ENCODE measurements around the gene SMAD5.

Gene SMAD5

GRCh38 chr5:136099870-136100269 lies 32.8 kb upstream of the SMAD5 start:
- Histone ChIP-seq H3K4me1 (ENCODE audit: control insufficient read depth, insufficient read depth, low read length) (peaks cover 9% of the 10 kb centered on the region), H3K36me3 (ENCODE audit: control insufficient read depth, insufficient read depth, low read length) (no peaks in the 10 kb centered on the region), H3K4me3 (ENCODE audit: low read length) (no peak overlapping the region), H3K27me3 (ENCODE audit: control insufficient read depth, insufficient read depth, low read length) (no peaks in the 10 kb centered on the region), H3K27ac (ENCODE audit: low read length) (no peak overlapping the region), H3K9me3 (ENCODE audit: control insufficient read depth, insufficient read depth, low read length) (no peaks in the 10 kb centered on the region)
- no peak for DNase-seq (ENCODE audit: low read depth, low spot score)
- no CpG with 5 or more reads among the region's 3 CpGs for WGBS (ENCODE audit: insufficient coverage, insufficient read length)

- Histone ChIP-seq H3K4me3 (ENCODE audit: low read length) (no peak overlapping the region), H3K4me1 (ENCODE audit: control insufficient read depth, insufficient read depth, low read length) (peaks cover 11% of the 10 kb centered on the region), H3K9me3 (ENCODE audit: control insufficient read depth, insufficient read depth, low read length) (no peaks in the 10 kb centered on the region), H3K36me3 (ENCODE audit: control insufficient read depth, insufficient read depth, low read length) (no peaks in the 10 kb centered on the region), H3K27ac (ENCODE audit: low read length) (no peak overlapping the region), H3K27me3 (ENCODE audit: control insufficient read depth, insufficient read depth, low read length) (no peaks in the 10 kb centered on the region)
- WGBS (ENCODE audit: insufficient coverage, insufficient read length), result no CpG with 5 or more reads among the region's 1 CpG
- DNase-seq (ENCODE audit: low read depth, low spot score), result no peak
Measured at GRCh38 chr5:136101884-136102283, 30.8 kb upstream of the SMAD5 start.

- H3K27ac ChIP-seq (ENCODE audit: low read length), result no peak overlapping the region
- H3K27me3 ChIP-seq (ENCODE audit: control insufficient read depth, insufficient read depth, low read length), result no peaks in the 10 kb centered on the region
- H3K9me3 ChIP-seq (ENCODE audit: control insufficient read depth, insufficient read depth, low read length), result no peaks in the 10 kb centered on the region
- no peak for DNase-seq (ENCODE audit: low read depth, low spot score)
- H3K4me1 ChIP-seq (ENCODE audit: control insufficient read depth, insufficient read depth, low read length), result peaks cover 6% of the 10 kb centered on the region; the same call in 1 of the 2 replicates
- H3K36me3 ChIP-seq (ENCODE audit: control insufficient read depth, insufficient read depth, low read length), result no peaks in the 10 kb centered on the region
- WGBS (ENCODE audit: insufficient coverage, insufficient read length), result no CpG with 5 or more reads among the region's 1 CpG
- H3K4me3 ChIP-seq (ENCODE audit: low read length), result no peak overlapping the region
Measured at GRCh38 chr5:136103118-136103517, 29.5 kb upstream of the SMAD5 start.

GRCh38 chr5:136104306-136104965 lies 28.2 kb upstream of the SMAD5 start:
- no peaks in the 10 kb centered on the region for H3K27me3 ChIP-seq (ENCODE audit: control insufficient read depth, insufficient read depth, low read length)
- H3K27ac ChIP-seq (ENCODE audit: low read length), result no peak overlapping the region
- DNase-seq (ENCODE audit: low read depth, low spot score), result no peak
- H3K4me1 ChIP-seq (ENCODE audit: control insufficient read depth, insufficient read depth, low read length), result peaks cover 4% of the 10 kb centered on the region; the same call in 1 of the 2 replicates
- no peaks in the 10 kb centered on the region for H3K9me3 ChIP-seq (ENCODE audit: control insufficient read depth, insufficient read depth, low read length)
- WGBS (ENCODE audit: insufficient coverage, insufficient read length), result no CpG with 5 or more reads among the region's 8 CpGs
- no peaks in the 10 kb centered on the region for H3K36me3 ChIP-seq (ENCODE audit: control insufficient read depth, insufficient read depth, low read length)
- no peak overlapping the region for H3K4me3 ChIP-seq (ENCODE audit: low read length)

- whole genome bisulfite sequencing (ENCODE audit: insufficient coverage, insufficient read length), result no CpG with 5 or more reads among the region's 6 CpGs
- no peaks in the 10 kb centered on the region for H3K36me3 ChIP-seq (ENCODE audit: control insufficient read depth, insufficient read depth, low read length)
- no peak for DNase-seq (ENCODE audit: low read depth, low spot score)
- no peak overlapping the region for H3K27ac ChIP-seq (ENCODE audit: low read length)
- no peaks in the 10 kb centered on the region for H3K27me3 ChIP-seq (ENCODE audit: control insufficient read depth, insufficient read depth, low read length)
- H3K9me3 ChIP-seq (ENCODE audit: control insufficient read depth, insufficient read depth, low read length), result no peaks in the 10 kb centered on the region
- H3K4me3 ChIP-seq (ENCODE audit: low read length), result no peak overlapping the region
- H3K4me1 ChIP-seq (ENCODE audit: control insufficient read depth, insufficient read depth, low read length), result peaks cover 4% of the 10 kb centered on the region; the same call in 1 of the 2 replicates
Measured at GRCh38 chr5:136106351-136107031, 26.2 kb upstream of the SMAD5 start.

GRCh38 chr5:136108180-136108611 lies 24.4 kb upstream of the SMAD5 start:
- H3K27ac ChIP-seq (ENCODE audit: low read length), result no peak overlapping the region
- H3K27me3 ChIP-seq (ENCODE audit: control insufficient read depth, insufficient read depth, low read length), result no peaks in the 10 kb centered on the region
- peaks cover 4% of the 10 kb centered on the region; the same call in 1 of the 2 replicates for H3K4me1 ChIP-seq (ENCODE audit: control insufficient read depth, insufficient read depth, low read length)
- WGBS (ENCODE audit: insufficient coverage, insufficient read length), result no CpG with 5 or more reads among the region's 2 CpGs
- no peak overlapping the region for H3K4me3 ChIP-seq (ENCODE audit: low read length)
- H3K9me3 ChIP-seq (ENCODE audit: control insufficient read depth, insufficient read depth, low read length), result no peaks in the 10 kb centered on the region
- no peak for DNase-seq (ENCODE audit: low read depth, low spot score)
- no peaks in the 10 kb centered on the region for H3K36me3 ChIP-seq (ENCODE audit: control insufficient read depth, insufficient read depth, low read length)

GRCh38 chr5:136108766-136109165 lies 23.9 kb upstream of the SMAD5 start:
- Histone ChIP-seq H3K9me3 (ENCODE audit: control insufficient read depth, insufficient read depth, low read length) (no peaks in the 10 kb centered on the region), H3K27me3 (ENCODE audit: control insufficient read depth, insufficient read depth, low read length) (no peaks in the 10 kb centered on the region), H3K36me3 (ENCODE audit: control insufficient read depth, insufficient read depth, low read length) (no peaks in the 10 kb centered on the region), H3K4me3 (ENCODE audit: low read length) (no peak overlapping the region), H3K27ac (ENCODE audit: low read length) (no peak overlapping the region), H3K4me1 (ENCODE audit: control insufficient read depth, insufficient read depth, low read length) (peaks cover 4% of the 10 kb centered on the region; the same call in 1 of the 2 replicates)
- no peak for DNase-seq (ENCODE audit: low read depth, low spot score)
- WGBS (ENCODE audit: insufficient coverage, insufficient read length), result no CpG with 5 or more reads among the region's 1 CpG

GRCh38 chr5:136109453-136110135 lies 23.1 kb upstream of the SMAD5 start:
- Histone ChIP-seq H3K9me3 (ENCODE audit: control insufficient read depth, insufficient read depth, low read length) (no peaks in the 10 kb centered on the region), H3K27me3 (ENCODE audit: control insufficient read depth, insufficient read depth, low read length) (no peaks in the 10 kb centered on the region), H3K36me3 (ENCODE audit: control insufficient read depth, insufficient read depth, low read length) (no peaks in the 10 kb centered on the region), H3K4me1 (ENCODE audit: control insufficient read depth, insufficient read depth, low read length) (peaks cover 4% of the 10 kb centered on the region; the same call in 1 of the 2 replicates), H3K4me3 (ENCODE audit: low read length) (no peak overlapping the region), H3K27ac (ENCODE audit: low read length) (no peak overlapping the region)
- no CpG with 5 or more reads among the region's 5 CpGs for WGBS (ENCODE audit: insufficient coverage, insufficient read length)
- DNase-seq (ENCODE audit: low read depth, low spot score), result no peak

GRCh38 chr5:136113606-136114005 lies 19.0 kb upstream of the SMAD5 start:
- no peaks in the 10 kb centered on the region for H3K36me3 ChIP-seq (ENCODE audit: control insufficient read depth, insufficient read depth, low read length)
- no CpG with 5 or more reads among the region's 2 CpGs for WGBS (ENCODE audit: insufficient coverage, insufficient read length)
- H3K4me1 ChIP-seq (ENCODE audit: control insufficient read depth, insufficient read depth, low read length), result no peaks in the 10 kb centered on the region
- DNase-seq (ENCODE audit: low read depth, low spot score), result no peak
- no peak overlapping the region for H3K4me3 ChIP-seq (ENCODE audit: low read length)
- no peak overlapping the region for H3K27ac ChIP-seq (ENCODE audit: low read length)
- no peaks in the 10 kb centered on the region for H3K9me3 ChIP-seq (ENCODE audit: control insufficient read depth, insufficient read depth, low read length)
- H3K27me3 ChIP-seq (ENCODE audit: control insufficient read depth, insufficient read depth, low read length), result no peaks in the 10 kb centered on the region

GRCh38 chr5:136114414-136115125 lies 18.1 kb upstream of the SMAD5 start:
- no CpG with 5 or more reads among the region's 5 CpGs for WGBS (ENCODE audit: insufficient coverage, insufficient read length)
- H3K4me1 ChIP-seq (ENCODE audit: control insufficient read depth, insufficient read depth, low read length), result no peaks in the 10 kb centered on the region

More at GRCh38 chr5:136114414-136115125, 18.1 kb upstream of the SMAD5 start:
- no peak overlapping the region for H3K4me3 ChIP-seq (ENCODE audit: low read length)
- no peaks in the 10 kb centered on the region for H3K9me3 ChIP-seq (ENCODE audit: control insufficient read depth, insufficient read depth, low read length)
- no peaks in the 10 kb centered on the region for H3K27me3 ChIP-seq (ENCODE audit: control insufficient read depth, insufficient read depth, low read length)
- no peak overlapping the region for H3K27ac ChIP-seq (ENCODE audit: low read length)
- no peak for DNase-seq (ENCODE audit: low read depth, low spot score)
- no peaks in the 10 kb centered on the region for H3K36me3 ChIP-seq (ENCODE audit: control insufficient read depth, insufficient read depth, low read length)
